Stomach (tissue), 9 donors: ENCODE data around the gene RALA. TPM values are rescaled to one million over a fixed set of nuclear protein-coding genes. Genes with fewer than 3 reads are reported as not detected.
A peak's percentile ranks its signal among the peaks of the same experiment; 100 is the strongest.

Experiments used
- DNase-seq, 2 donors: peaks; one replicate each; pipeline versions ENCODE4 v3.0.0 to v3.0.0-alpha.2; 2013 to 2019
- H3K27ac ChIP-seq, 5 donors: fragments of 200-600 bp in 4 of 5; sonication (generic) in 4 of 5; one replicate each; pipeline ENCODE4 v1.5.1; 2013 to 2019; ENCODE audit warnings: mild to moderate bottlenecking in 1 of 5, moderate library complexity in 1 of 5
- H3K27me3 ChIP-seq, 3 donors: fragments of 200-600 bp; sonication (generic); one replicate each; pipeline ENCODE4 v1.5.1; 2017 to 2019; ENCODE audit warnings: mixed run types in 1 of 3
- H3K36me3 ChIP-seq, 4 donors: fragments of 200-600 bp; sonication (generic); 1 replicate in 3 of 4; 2 replicates in 1 of 4; pipeline ENCODE4 v1.5.1; 2016 to 2019
- H3K4me1 ChIP-seq, 4 donors: fragments of 200-600 bp; sonication (generic); one replicate each; pipeline ENCODE4 v1.5.1; 2016 to 2019
- H3K4me3 ChIP-seq, 4 donors: fragments of 200-600 bp; sonication (generic) in 3 of 4; one replicate each; pipeline ENCODE4 v1.5.1; 2016 to 2019; ENCODE audit warnings: mild to moderate bottlenecking in 1 of 4
- H3K9me3 ChIP-seq, 4 donors: fragments of 200-600 bp; sonication (generic); one replicate each; pipeline ENCODE4 v1.5.1; 2016 to 2019
- EP300 ChIP-seq: sonication (generic); formaldehyde crosslinking; IDR thresholded peaks from one replicate; pipeline ENCODE4 v1.6.1; 2017; ENCODE audit warnings: antibody characterized with exemption
- POLR2A ChIP-seq, 4 donors: fragments of 450-650 bp; IDR thresholded peaks; one replicate each; pipeline ENCODE4 v1.6.1; 2016; ENCODE audit warnings: antibody characterized with exemption in 4 of 4, control low read depth in 2 of 4, mild to moderate bottlenecking in 1 of 4, moderate library complexity in 1 of 4
- POLR2AphosphoS5 ChIP-seq, 3 donors: sonication (generic); formaldehyde crosslinking; IDR thresholded peaks; one replicate each; pipeline ENCODE4 v1.6.1; 2016; ENCODE audit warnings: antibody characterized with exemption in 3 of 3
- WGBS, 5 donors: extraction: QIAGEN DNeasy Blood & Tissue Kit in 3 of 5; methylation state at CpG; one replicate each; pipeline versions ENCODE4 v1.1.5 to v1.1.7; 2013 to 2018; 5-methylcytosine and 5-hydroxymethylcytosine counted together
- intact Hi-C: fragments of 100-400 bp; cut with DNase I; formaldehyde crosslinking; loops from one replicate; pipeline ENCODE4 v1.15.1; 2023; ENCODE audit warnings: low total_unique reads
- polyA plus RNA-seq, 3 donors: library from polyadenylated mRNA; stranded (reverse); fragments of 200-250 nt; gene quantifications; one replicate each; pipeline ENCODE4 v1.2.3, GENCODE V29; 2013
- total RNA-seq, 5 donors: library from RNA; depleted of rRNA; stranded (reverse); fragments of >200 nt; gene quantifications; one replicate each; pipeline versions ENCODE4 v1.1.0 to v1.2.3, GENCODE V29; 2014 to 2016
- TF ChIP-seq, protein P1 (sequence below), 7 experiments: fragments of 450-650 bp in 4 of 7; fragments of 200-600 bp in 3 of 7; sonication (generic) in 3 of 7; IDR thresholded peaks; one replicate each; pipeline ENCODE4 v1.5.1; 2016 to 2019; ENCODE audit warnings: antibody characterized with exemption in 7 of 7, control low read depth in 2 of 7, mild to moderate bottlenecking in 1 of 7
- donor health status: healthy with polysubstance abuse.
- donor health status: Bipolar disorder and iron deficiency.
- donor health status: healthy.

The RALA gene
- total and polyA plus RNA-seq, 8 donors: 10.6 to 57.0 (median 31.6) TPM

DNA sequence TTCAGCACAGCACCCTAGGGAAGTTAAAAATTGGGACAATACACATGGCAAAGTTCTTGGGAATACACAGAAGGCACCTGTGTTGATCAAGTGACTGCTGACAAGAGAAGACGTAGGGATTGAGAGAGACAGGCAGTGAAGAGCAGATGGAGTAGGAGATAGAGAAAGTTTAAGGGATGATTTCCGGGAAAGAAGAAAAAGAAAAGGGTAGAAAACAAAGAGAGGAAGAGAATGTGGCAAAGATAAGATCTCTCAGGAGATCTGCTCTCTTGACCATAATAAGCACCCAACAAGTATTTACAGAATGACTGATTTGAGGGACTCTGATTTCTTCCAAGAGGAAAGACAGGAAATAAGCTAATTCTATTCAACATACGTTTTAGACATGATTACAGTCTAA lies 15.1 kb upstream of the RALA start:
- DNase-seq: no peak
- Histone ChIP-seq H3K4me3 (no peak overlapping the region), H3K9me3 (no peaks in the 10 kb centered on the region), H3K27me3 (peaks cover 0 to 12% (median 0%) of the 10 kb centered on the region in 3 donors), H3K27ac (no peak overlapping the region), H3K4me1 (peaks cover 5 to 19% (median 10%) of the 10 kb centered on the region in 4 donors), H3K36me3 (no peaks in the 10 kb centered on the region)
- intact Hi-C loops: no loop called here
- whole genome bisulfite sequencing, 5 donors: 60 to 70% (median 68%) methylated on average over 3 of the region's 3 CpGs
- no peak for TF ChIP-seq POLR2A (IDR thresholded peaks at IDR 0.05)
- TF ChIP-seq, protein P1, sequence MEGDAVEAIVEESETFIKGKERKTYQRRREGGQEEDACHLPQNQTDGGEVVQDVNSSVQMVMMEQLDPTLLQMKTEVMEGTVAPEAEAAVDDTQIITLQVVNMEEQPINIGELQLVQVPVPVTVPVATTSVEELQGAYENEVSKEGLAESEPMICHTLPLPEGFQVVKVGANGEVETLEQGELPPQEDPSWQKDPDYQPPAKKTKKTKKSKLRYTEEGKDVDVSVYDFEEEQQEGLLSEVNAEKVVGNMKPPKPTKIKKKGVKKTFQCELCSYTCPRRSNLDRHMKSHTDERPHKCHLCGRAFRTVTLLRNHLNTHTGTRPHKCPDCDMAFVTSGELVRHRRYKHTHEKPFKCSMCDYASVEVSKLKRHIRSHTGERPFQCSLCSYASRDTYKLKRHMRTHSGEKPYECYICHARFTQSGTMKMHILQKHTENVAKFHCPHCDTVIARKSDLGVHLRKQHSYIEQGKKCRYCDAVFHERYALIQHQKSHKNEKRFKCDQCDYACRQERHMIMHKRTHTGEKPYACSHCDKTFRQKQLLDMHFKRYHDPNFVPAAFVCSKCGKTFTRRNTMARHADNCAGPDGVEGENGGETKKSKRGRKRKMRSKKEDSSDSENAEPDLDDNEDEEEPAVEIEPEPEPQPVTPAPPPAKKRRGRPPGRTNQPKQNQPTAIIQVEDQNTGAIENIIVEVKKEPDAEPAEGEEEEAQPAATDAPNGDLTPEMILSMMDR (IDR thresholded peaks at IDR 0.05): no peak

DNA sequence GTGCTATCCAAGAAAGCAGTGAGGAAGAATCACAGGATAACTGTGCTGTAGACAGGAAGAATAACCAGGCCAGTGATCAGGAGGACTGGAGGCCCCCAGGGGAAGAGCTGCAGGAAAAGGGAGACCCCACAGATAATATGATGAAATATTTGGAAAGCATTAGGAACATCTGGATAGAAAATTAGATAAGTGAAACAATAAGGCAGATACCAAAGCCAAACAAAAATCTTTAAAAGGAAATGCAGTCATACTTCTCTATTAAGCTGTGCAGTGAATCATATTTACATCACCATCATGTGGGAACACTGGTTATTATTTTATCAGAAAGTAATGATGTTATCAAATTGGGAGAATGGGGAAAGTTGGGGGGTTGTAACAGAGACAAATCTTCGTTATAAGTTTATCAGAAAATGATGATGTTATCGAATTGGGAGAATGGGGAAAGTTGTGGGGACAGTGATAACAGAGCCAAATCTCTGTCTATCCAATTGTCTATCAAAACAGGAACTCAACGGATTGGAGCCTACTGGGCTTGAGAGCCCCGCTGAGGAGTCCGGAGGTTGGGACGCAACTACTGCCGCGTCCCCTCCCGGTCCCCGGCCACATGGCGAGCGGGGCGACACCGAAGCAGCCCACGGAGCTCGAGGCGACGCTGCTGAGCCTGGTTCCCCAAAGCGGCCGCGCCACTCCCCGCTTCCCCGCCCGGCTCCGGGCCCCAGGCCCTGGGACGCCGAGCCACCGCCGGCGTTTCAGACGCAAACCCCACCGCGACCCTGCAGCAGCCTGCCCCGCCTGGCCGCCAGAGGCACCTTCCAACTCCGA lies 14.0 kb upstream of the RALA start:
- H3K4me1 ChIP-seq: peaks cover 5 to 19% (median 10%) of the 10 kb centered on the region in 4 donors
- TF ChIP-seq, protein P1 (IDR thresholded peaks at IDR 0.05): no peak
- TF ChIP-seq POLR2AphosphoS5 (IDR thresholded peaks at IDR 0.05) (no peak), EP300 (no peak)
- peak overlapping the region in 4 of 5 donors; percentile 54 to 78 (median 67) for H3K27ac ChIP-seq
- peaks cover 0 to 12% (median 0%) of the 10 kb centered on the region in 3 donors for H3K27me3 ChIP-seq
- H3K36me3 ChIP-seq: no peaks in the 10 kb centered on the region
- WGBS, 5 donors: 3 to 9% (median 5%) methylated on average over 28 to 36 of the region's 36 CpGs
- H3K4me3 ChIP-seq: peak overlapping the region; percentile 34 to 48 (median 36)
- DNase-seq: peak in 1 of 2 donors; percentile 65
- no peaks in the 10 kb centered on the region for H3K9me3 ChIP-seq
- intact Hi-C loops: no loop called here

DNA sequence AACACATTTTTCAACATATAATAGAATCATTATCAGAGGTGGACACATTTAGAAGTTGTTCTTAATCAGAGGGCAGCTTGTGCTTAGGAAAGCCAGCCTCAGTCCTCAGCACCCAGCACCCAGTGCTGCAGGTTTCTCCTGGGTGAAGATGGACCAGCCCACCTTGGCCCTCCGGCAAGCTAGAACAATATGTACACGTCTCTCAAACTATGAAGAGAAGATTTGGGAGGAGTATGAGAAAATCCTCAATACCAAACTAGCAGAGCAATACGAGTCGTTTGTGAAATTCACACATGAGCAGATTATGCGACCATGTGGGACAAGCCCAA lies 13.5 kb upstream of the RALA start:
- Histone ChIP-seq H3K36me3 (no peaks in the 10 kb centered on the region), H3K27me3 (peaks cover 0 to 12% (median 0%) of the 10 kb centered on the region in 3 donors), H3K27ac (peak overlapping the region in 3 of 5 donors; percentile 54 to 78 (median 68)), H3K9me3 (no peaks in the 10 kb centered on the region), H3K4me1 (peaks cover 5 to 19% (median 10%) of the 10 kb centered on the region in 4 donors), H3K4me3 (peak overlapping the region; percentile 34 to 48 (median 36))
- DNase-seq: no peak
- TF ChIP-seq POLR2A (IDR thresholded peaks at IDR 0.05) (no peak), POLR2AphosphoS5 (IDR thresholded peaks at IDR 0.05) (no peak)
- WGBS, 5 donors: 58 to 74% (median 63%) methylated on average over 5 of the region's 5 CpGs
- intact Hi-C loops: no loop called here

DNA sequence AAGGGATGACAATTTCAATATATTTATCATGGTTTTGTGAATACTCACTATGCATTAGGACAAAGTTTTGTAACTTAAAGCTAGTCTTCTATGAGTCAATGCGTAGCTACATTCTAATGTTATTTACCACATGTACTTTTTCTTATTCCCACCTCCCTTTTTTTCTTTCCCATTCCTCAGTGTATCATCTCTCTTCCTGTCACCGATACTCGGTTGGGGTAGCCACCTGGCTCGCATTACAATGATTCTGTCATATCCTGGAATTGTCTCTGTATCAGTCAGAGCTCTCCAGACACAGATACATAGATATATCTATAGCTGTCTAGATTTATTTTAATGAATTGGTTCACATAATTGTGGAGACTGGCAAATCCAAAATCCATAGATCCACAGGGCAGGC lies 9.8 kb upstream of the RALA start:
- Histone ChIP-seq H3K9me3 (no peaks in the 10 kb centered on the region), H3K27me3 (peaks cover 0 to 12% (median 0%) of the 10 kb centered on the region in 3 donors), H3K27ac (no peak overlapping the region), H3K36me3 (no peaks in the 10 kb centered on the region), H3K4me1 (peaks cover 5 to 16% (median 10%) of the 10 kb centered on the region in 4 donors), H3K4me3 (no peak overlapping the region)
- WGBS, 5 donors: 81 to 92% (median 85%) methylated on average over 4 of the region's 4 CpGs
- TF ChIP-seq, protein P1 (IDR thresholded peaks at IDR 0.05): no peak
- no peak for TF ChIP-seq POLR2AphosphoS5 (IDR thresholded peaks at IDR 0.05)
- no peak for TF ChIP-seq POLR2A (IDR thresholded peaks at IDR 0.05)
- no peak for TF ChIP-seq EP300
- no peak for DNase-seq
- intact Hi-C loops: no loop called here

DNA sequence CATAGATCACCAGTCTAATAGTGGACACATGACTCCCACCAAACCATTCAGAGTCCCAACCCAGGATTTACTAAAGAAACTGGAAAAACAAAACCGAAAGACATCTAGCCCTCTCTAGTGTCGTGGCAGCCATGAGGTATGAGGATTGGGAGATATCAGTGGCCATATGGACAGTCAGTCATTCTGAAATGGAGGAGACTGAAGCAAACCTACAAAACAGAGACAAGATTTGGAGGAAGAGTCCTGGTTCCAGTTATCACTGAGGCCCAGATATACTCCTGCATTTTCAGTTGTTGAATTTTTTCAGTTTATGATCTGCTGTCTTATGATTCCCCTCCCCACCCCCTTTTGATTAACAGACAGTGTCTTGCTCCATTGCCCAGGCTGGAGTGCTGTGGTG lies 9.1 kb upstream of the RALA start:
- Histone ChIP-seq H3K4me1 (peaks cover 5 to 10% (median 9%) of the 10 kb centered on the region in 4 donors), H3K9me3 (no peaks in the 10 kb centered on the region), H3K27ac (no peak overlapping the region), H3K4me3 (no peak overlapping the region), H3K27me3 (peaks cover 0 to 12% (median 0%) of the 10 kb centered on the region in 3 donors), H3K36me3 (no peaks in the 10 kb centered on the region)
- TF ChIP-seq POLR2AphosphoS5 (IDR thresholded peaks at IDR 0.05): no peak
- no peak for TF ChIP-seq EP300
- 87 to 97% (median 95%) methylated on average over 2 of the region's 2 CpGs for WGBS, 5 donors
- intact Hi-C loops: no loop called here
- DNase-seq: no peak
